ENCODE data around the gene C2CD3.

The C2CD3 gene

DNA sequence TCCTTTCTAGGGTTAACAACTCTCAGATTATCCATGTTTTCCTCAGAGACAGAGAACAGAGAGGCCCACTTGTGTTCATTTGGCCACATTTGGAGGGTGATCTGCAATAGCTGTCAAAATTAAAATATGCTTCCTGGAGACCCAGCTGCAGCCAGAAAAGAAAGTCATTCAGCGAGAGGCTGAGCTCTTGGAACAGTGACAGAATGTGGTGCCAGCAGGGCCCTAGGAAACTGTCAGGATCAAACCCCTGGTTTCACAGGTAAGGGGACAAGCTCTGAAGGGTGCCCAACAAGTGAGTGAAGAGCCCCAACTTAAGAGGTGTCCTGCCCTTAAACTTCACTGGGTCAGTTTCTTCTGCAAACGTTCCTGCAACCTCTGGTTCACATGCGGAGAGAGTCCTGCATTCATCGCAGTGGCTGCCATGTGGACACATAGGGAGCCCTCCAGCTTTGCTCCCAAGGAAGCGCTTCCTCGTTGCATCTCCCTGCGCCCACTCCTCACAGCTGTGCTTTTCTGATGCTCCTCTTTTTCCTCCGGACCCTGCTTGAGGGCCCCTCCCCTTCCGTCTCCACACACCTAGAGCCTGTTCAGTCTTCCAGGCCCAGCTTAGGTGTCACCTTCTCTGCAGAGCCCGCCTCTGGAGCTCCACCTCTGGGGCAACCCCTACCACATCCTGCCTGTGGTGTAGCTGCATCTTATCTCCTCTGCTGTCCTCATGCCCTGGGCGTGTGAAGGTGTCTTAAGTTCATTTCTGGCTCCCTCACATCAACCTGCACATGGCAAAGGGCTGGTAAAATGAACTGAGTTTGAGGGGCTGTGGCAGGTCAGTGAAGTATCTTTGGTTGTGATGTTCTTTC, 165.8 kb downstream of the C2CD3 start:
- TF ChIP-seq, protein P1, sequence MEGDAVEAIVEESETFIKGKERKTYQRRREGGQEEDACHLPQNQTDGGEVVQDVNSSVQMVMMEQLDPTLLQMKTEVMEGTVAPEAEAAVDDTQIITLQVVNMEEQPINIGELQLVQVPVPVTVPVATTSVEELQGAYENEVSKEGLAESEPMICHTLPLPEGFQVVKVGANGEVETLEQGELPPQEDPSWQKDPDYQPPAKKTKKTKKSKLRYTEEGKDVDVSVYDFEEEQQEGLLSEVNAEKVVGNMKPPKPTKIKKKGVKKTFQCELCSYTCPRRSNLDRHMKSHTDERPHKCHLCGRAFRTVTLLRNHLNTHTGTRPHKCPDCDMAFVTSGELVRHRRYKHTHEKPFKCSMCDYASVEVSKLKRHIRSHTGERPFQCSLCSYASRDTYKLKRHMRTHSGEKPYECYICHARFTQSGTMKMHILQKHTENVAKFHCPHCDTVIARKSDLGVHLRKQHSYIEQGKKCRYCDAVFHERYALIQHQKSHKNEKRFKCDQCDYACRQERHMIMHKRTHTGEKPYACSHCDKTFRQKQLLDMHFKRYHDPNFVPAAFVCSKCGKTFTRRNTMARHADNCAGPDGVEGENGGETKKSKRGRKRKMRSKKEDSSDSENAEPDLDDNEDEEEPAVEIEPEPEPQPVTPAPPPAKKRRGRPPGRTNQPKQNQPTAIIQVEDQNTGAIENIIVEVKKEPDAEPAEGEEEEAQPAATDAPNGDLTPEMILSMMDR (IDR thresholded peaks at IDR 0.05): no peak

- TF ChIP-seq, protein P1 (IDR thresholded peaks at IDR 0.05): no peak
These were observed 166.6 kb downstream of the C2CD3 start for GRCh38 chr11:74004046-74004695.

DNA sequence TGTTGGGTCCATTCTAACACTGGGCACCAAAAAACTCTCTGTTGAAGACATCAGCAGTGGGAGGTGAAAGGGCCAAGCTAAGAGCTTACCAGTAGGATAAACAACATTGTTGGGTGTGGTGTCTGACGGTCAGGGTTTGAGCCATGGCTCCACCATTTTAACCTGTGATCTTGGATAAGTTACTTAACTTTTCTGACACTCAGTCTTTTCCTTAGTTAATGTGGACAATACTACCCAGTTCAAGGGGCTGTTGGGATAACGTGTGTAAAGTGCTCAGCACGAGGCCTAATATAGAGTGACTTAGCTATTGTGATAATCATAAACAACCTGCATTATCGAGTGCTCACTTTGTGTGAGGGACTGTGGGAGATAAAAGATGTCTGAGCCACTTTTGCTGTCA, 168.0 kb downstream of the C2CD3 start:
- TF ChIP-seq, protein P1 (IDR thresholded peaks at IDR 0.05): no peak

- TF ChIP-seq, protein P1 (IDR thresholded peaks at IDR 0.05): no peak
These were observed 168.9 kb downstream of the C2CD3 start for GRCh38 chr11:74001822-74002286.

DNA sequence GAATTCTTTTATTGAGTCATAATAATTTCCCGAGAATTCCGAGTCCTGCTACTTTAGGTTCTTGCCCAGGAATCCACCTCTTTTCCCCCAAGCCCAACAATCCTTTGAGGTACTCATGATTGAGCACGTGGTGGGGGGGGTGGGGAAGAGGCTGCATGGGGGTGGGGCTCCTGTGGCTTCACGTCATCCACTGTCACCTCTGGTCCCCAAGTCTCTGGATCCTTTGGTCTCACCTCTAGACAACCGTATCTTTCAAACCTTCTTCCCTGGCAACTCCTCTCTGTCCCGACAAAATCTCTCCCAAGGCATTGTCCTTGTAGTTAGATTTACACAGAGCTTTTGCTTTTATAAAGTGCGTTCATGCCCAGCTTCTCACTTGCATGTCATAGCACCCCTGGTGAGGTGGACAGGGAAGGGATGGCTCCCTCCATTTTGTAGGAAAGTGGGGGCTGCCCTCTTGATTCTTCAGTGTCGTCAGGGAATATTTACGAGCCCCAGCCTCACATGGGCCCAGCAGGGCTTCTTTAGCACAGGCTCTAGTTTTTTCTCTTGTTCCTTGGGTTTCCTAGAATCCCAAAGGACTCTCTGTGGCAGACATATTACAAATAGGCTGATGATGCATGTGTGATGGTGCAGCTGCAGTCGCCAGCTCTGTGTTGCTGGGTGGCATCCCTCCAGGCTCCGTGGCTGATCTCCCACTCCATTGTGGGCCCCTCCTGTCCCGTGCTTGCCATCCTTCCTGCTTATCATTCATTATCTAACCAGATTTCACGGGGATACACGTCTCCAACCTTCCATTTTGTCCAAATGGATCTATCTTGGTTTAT, 170.3 kb downstream of the C2CD3 start:
- TF ChIP-seq, protein P1 (IDR thresholded peaks at IDR 0.05): no peak

DNA sequence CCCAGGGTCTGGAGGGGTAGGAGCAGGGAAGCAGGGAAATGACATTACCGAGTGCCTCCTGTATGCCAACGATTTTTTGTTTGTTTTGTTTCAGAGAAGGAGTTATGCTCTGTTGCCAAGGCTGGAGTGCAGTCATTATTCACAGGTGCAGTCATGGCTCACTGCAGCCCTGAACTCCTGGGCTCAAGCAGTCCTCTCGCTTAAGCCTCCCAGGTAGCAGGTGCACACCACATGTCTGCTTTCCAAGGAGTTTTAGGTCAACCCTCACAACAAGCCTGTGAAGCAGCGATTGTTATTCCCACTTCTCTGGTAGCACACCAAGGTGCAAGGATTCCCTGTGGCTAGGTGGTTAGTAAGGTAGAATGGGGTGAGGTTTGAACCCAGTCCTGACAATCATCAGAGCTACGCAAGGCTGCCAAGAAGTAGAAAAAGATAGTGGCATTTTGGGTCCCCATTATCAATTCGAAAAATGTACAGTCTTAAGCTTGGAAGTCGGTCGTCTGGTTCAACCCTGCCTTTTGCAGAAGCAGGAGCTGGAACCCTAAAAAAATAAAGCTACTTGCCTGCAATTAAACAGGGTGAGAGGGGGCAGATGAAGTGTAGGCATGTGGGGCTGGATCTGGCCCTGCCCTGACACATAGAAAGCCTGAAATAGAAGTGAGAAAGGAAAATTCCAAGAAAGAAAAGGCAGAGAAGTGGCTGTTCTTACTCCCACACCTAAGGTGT, 171.1 kb downstream of the C2CD3 start:
- TF ChIP-seq, protein P1 (IDR thresholded peaks at IDR 0.05): no peak

Measured in LNCAP (cell line).